IMR-90 (cell line): Measurements from ENCODE around the gene CNNM3. TPM values are rescaled to one million over a fixed set of nuclear protein-coding genes. Genes with fewer than 3 reads are reported as not detected.

Source experiments
- ATAC-seq: fragments of 200-7000 bp; cut with Tn5 transposase; 2 replicates; pipeline ENCODE4 v1.9.1; 2020; ENCODE audit warnings: low read depth, mild to moderate bottlenecking, moderate library complexity
- BruUV-seq: library from RNA; stranded (reverse); fragments of 400-500 nt; replicated peaks from 2 replicates; lab custom pipeline; 2021; lab: Mats Ljungman, UMichigan
- CTCF ChIA-PET: fragments of 300-600 bp; formaldehyde crosslinking; extraction: SDS; loops from one replicate; lab custom pipeline; 2021; ENCODE audit warnings: antibody characterized with exemption; lab: Yijun Ruan, JAX
- POLR2A ChIA-PET: fragments of 300-600 bp; sonication (Branson Sonifier 250); formaldehyde crosslinking; loops from one replicate; lab custom pipeline; 2022; ENCODE audit warnings: antibody characterized with exemption; ENCODE audit not compliant: unreplicated experiment; lab: Charles Lee
- DNase-seq: peaks from one replicate; pipeline ENCODE4 v3.0.0; 2013
- H2AFZ ChIP-seq: replicated peaks from 2 replicates; pipeline ENCODE3; 2013; ENCODE audit warnings: low read length, mild to moderate bottlenecking; ENCODE audit not compliant: poor library complexity
- H2AK5ac ChIP-seq: 2 replicates; pipeline ENCODE4 v1.6.1; 2013; ENCODE audit warnings: low read depth, low read length, inconsistent platforms
- H2AK9ac ChIP-seq: replicated peaks from 2 replicates; pipeline ENCODE3; 2013; ENCODE audit warnings: mild to moderate bottlenecking, low read depth, low read length, moderate library complexity; ENCODE audit not compliant: poor library complexity
- H2BK120ac ChIP-seq: 2 replicates; pipeline ENCODE4 v1.6.1; 2013; ENCODE audit warnings: low read depth, low read length, inconsistent platforms
- H2BK15ac ChIP-seq: 3 replicates; pipeline ENCODE4 v1.6.1; 2013; ENCODE audit warnings: low read depth, low read length, inconsistent platforms
- H2BK20ac ChIP-seq: 2 replicates; pipeline ENCODE4 v1.6.1; 2013; ENCODE audit warnings: low read depth, mild to moderate bottlenecking, inconsistent platforms, low read length, moderate library complexity
- H2BK5ac ChIP-seq: 2 replicates; pipeline ENCODE4 v1.6.1; 2013; ENCODE audit warnings: mild to moderate bottlenecking, low read depth, low read length, inconsistent platforms; ENCODE audit not compliant: poor library complexity, severe bottlenecking
- H3K14ac ChIP-seq: replicated peaks from 2 replicates; pipeline ENCODE4 v1.6.1; 2013; ENCODE audit warnings: low read depth, low read length, inconsistent platforms
- H3K18ac ChIP-seq: 2 replicates; pipeline ENCODE4 v1.6.1; 2013; ENCODE audit warnings: low read depth, low read length, control low read depth
- H3K23ac ChIP-seq: 2 replicates; pipeline ENCODE4 v1.6.1; 2013; ENCODE audit warnings: low read depth, low read length, inconsistent platforms
- H3K27ac ChIP-seq: 2 replicates; pipeline ENCODE4 v1.5.1; 2013; ENCODE audit warnings: mild to moderate bottlenecking, control low read depth, low read length; ENCODE audit not compliant: insufficient read depth
- H3K27me3 ChIP-seq: 2 replicates; pipeline ENCODE4 v1.6.1; 2013; ENCODE audit warnings: low read length; ENCODE audit not compliant: control insufficient read depth, insufficient read depth
- H3K36me3 ChIP-seq: 2 replicates; pipeline ENCODE4 v1.6.1; 2013; ENCODE audit warnings: low read length, mixed read lengths; ENCODE audit not compliant: control insufficient read depth, insufficient read depth
- H3K4ac ChIP-seq: 2 replicates; pipeline ENCODE4 v1.6.1; 2013; ENCODE audit warnings: low read depth, low read length, inconsistent platforms
- H3K4me1 ChIP-seq: 2 replicates; pipeline ENCODE4 v1.6.1; 2013; ENCODE audit warnings: low read length, mixed read lengths; ENCODE audit not compliant: control insufficient read depth, insufficient read depth
- H3K4me2 ChIP-seq: 2 replicates; pipeline ENCODE4 v1.6.1; 2013; ENCODE audit warnings: low read depth, mild to moderate bottlenecking, control low read depth, low read length, moderate library complexity
- H3K4me3 ChIP-seq: 2 replicates; pipeline ENCODE4 v1.5.1; 2013; ENCODE audit warnings: low read depth, mild to moderate bottlenecking, control low read depth, low read length, moderate library complexity; ENCODE audit not compliant: insufficient read depth
- H3K56ac ChIP-seq: 2 replicates; pipeline ENCODE4 v1.6.1; 2013; ENCODE audit warnings: low read length, inconsistent platforms; ENCODE audit not compliant: insufficient read depth; ENCODE audit errors: extremely low read depth
- H3K79me1 ChIP-seq, 2 experiments: 2 replicates each; pipeline ENCODE4 v1.6.1; 2013; ENCODE audit warnings: low read length in 2 of 2, inconsistent platforms in 1 of 2, low read depth in 1 of 2
- H3K9ac ChIP-seq: 2 replicates; pipeline ENCODE4 v1.6.1; 2013; ENCODE audit warnings: low read depth, low read length, control low read depth
- H3K9me1 ChIP-seq: 2 replicates; pipeline ENCODE4 v1.6.1; 2013; ENCODE audit warnings: low read length, inconsistent platforms; ENCODE audit not compliant: insufficient read depth
- H3K9me3 ChIP-seq: 2 replicates; pipeline ENCODE4 v1.6.1; 2013; ENCODE audit warnings: low read length; ENCODE audit not compliant: control insufficient read depth, insufficient read depth
- H4K20me1 ChIP-seq: 2 replicates; pipeline ENCODE4 v1.6.1; 2013; ENCODE audit warnings: low read length, inconsistent platforms; ENCODE audit not compliant: insufficient read depth
- H4K5ac ChIP-seq: 2 replicates; pipeline ENCODE4 v1.6.1; 2013; ENCODE audit warnings: mild to moderate bottlenecking, low read depth, low read length, control low read depth
- H4K8ac ChIP-seq, 2 experiments: 2 replicates each; pipeline ENCODE4 v1.6.1; 2013; ENCODE audit warnings: low read depth in 2 of 2, low read length in 2 of 2, control low read depth in 1 of 2, inconsistent platforms in 1 of 2
- H4K91ac ChIP-seq: 2 replicates; pipeline ENCODE4 v1.6.1; 2013; ENCODE audit warnings: low read depth, low read length, inconsistent platforms; ENCODE audit not compliant: insufficient read depth
- BHLHE40 ChIP-seq: fragments of 150-350 bp; IDR thresholded peaks from 2 replicates; pipeline ENCODE4 v1.6.1; 2016; ENCODE audit warnings: mild to moderate bottlenecking, low read depth, low read length
- CEBPB ChIP-seq: IDR thresholded peaks from 2 replicates; pipeline ENCODE4 v1.6.1; 2012; ENCODE audit warnings: low read depth, low read length, improper control_type of control experiment
- FOS ChIP-seq: fragments of 150-350 bp; IDR thresholded peaks from 2 replicates; pipeline ENCODE4 v1.6.1; 2016; ENCODE audit warnings: low read depth, low read length
- MAZ ChIP-seq: IDR thresholded peaks from 2 replicates; pipeline ENCODE4 v1.6.1; 2012; ENCODE audit warnings: low read depth, mild to moderate bottlenecking, low read length, improper control_type of control experiment, moderate library complexity, borderline replicate concordance
- MXI1 ChIP-seq: IDR thresholded peaks from 2 replicates; pipeline ENCODE4 v1.6.1; 2012; ENCODE audit warnings: low read depth, mild to moderate bottlenecking, low read length, moderate library complexity, borderline replicate concordance
- NFE2L2 ChIP-seq: fragments of 150-350 bp; IDR thresholded peaks from 2 replicates; pipeline ENCODE4 v1.6.1; 2016; ENCODE audit warnings: low read depth, mild to moderate bottlenecking, low read length
- POLR2A ChIP-seq: IDR thresholded peaks from 2 replicates; pipeline ENCODE4 v1.6.1; 2012; ENCODE audit warnings: mild to moderate bottlenecking, low read depth, low read length
- RCOR1 ChIP-seq: IDR thresholded peaks from 2 replicates; pipeline ENCODE4 v1.6.1; 2012; ENCODE audit warnings: mild to moderate bottlenecking, low read length, improper control_type of control experiment; ENCODE audit not compliant: insufficient replicate concordance
- RFX5 ChIP-seq: IDR thresholded peaks from 2 replicates; pipeline ENCODE4 v1.8.0; 2012; ENCODE audit warnings: low read depth, mild to moderate bottlenecking, low read length, moderate library complexity
- SMC3 ChIP-seq: fragments of 150-350 bp; IDR thresholded peaks from 2 replicates; pipeline ENCODE4 v1.6.1; 2016; ENCODE audit warnings: low read depth, mild to moderate bottlenecking, antibody characterized with exemption, low read length, moderate library complexity
- WGBS, 2 experiments: methylation state at CpG; one replicate each; pipeline versions ENCODE4 v1.1.5 to v1.1.7; 2013; ENCODE audit warnings: missing lambda C conversion rate in 2 of 2; ENCODE audit not compliant: insufficient read length in 1 of 2; ENCODE audit errors: extremely low coverage in 2 of 2; 5-methylcytosine and 5-hydroxymethylcytosine counted together
- dilution Hi-C: fragments of 300-500 bp; cut with HindIII; formaldehyde crosslinking; loops from one replicate; pipeline ENCODE4 v1.14.3; 2018; ENCODE audit warnings: low sequenced_read_pairs; ENCODE audit not compliant: unreplicated experiment
- in situ Hi-C: fragments of 300-500 bp; cut with MboI; formaldehyde crosslinking; loops from 3 replicates; pipeline ENCODE4 v1.14.3; 2019; ENCODE audit warnings: low sequenced_read_pairs, inconsistent platforms, mixed read lengths
- intact Hi-C: fragments of 100-400 bp; cut with micrococcal nuclease; formaldehyde crosslinking; loops from 2 replicates; pipeline ENCODE4 v1.10.0; 2022
- polyA plus RNA-seq, 3 experiments: library from polyadenylated mRNA; depleted of rRNA; stranded (reverse); fragments of >200 nt; gene quantifications; 2 replicates each; pipeline ENCODE4 v1.2.3, GENCODE V29; 2012; ENCODE audit warnings: low replicate concordance in 1 of 3
- total RNA-seq: library from RNA; depleted of rRNA; stranded (reverse); fragments of >200 nt; gene quantifications from 2 replicates; pipeline ENCODE4 v1.2.3, GENCODE V29; 2012
- TF ChIP-seq, protein P1 (sequence below): conservative IDR thresholded peaks from 2 replicates; pipeline ENCODE4 v1.5.1; 2012; ENCODE audit warnings: mild to moderate bottlenecking, low read depth, low read length, improper control_type of control experiment
- TF ChIP-seq, protein P2 (sequence below): fragments of 150-350 bp; IDR thresholded peaks from 2 replicates; pipeline ENCODE4 v1.6.1; 2017; ENCODE audit warnings: mild to moderate bottlenecking, antibody characterized with exemption, low read length, low read depth
- TF ChIP-seq, protein P3 (sequence below): fragments of 150-350 bp; IDR thresholded peaks from 2 replicates; pipeline ENCODE4 v1.6.1; 2016; ENCODE audit warnings: low read depth, mild to moderate bottlenecking, low read length, moderate library complexity, borderline replicate concordance

Gene CNNM3
- total and polyA plus RNA-seq, 2 of the 4 experiments (the other 2 are of a cell fraction): 2.3 to 6.1 TPM

DNA sequence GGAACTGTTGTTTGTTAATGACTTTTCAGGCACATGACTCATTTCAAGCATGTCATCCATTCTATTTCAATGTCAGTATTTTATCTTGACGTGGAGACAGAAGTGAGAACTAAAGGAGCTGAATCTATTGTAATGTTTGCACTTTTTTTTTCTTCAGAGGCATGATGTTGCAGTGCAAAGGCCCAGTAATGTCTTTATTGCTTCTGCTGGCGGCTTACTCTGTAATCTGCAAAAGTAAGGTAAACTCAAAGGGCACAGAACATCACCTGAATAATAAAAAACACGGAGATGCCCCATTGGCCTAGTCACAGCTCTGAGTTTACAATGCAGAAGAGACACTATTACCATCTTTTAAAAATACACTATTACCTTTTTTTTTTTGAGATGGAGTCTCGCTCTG is 2.4 kb upstream of the CNNM3 start:
- intact Hi-C loops: no loop called here

More for the DNA sequence above, 2.4 kb upstream of the CNNM3 start:
- TF ChIP-seq MAZ: no peak
- TF ChIP-seq, protein P1, sequence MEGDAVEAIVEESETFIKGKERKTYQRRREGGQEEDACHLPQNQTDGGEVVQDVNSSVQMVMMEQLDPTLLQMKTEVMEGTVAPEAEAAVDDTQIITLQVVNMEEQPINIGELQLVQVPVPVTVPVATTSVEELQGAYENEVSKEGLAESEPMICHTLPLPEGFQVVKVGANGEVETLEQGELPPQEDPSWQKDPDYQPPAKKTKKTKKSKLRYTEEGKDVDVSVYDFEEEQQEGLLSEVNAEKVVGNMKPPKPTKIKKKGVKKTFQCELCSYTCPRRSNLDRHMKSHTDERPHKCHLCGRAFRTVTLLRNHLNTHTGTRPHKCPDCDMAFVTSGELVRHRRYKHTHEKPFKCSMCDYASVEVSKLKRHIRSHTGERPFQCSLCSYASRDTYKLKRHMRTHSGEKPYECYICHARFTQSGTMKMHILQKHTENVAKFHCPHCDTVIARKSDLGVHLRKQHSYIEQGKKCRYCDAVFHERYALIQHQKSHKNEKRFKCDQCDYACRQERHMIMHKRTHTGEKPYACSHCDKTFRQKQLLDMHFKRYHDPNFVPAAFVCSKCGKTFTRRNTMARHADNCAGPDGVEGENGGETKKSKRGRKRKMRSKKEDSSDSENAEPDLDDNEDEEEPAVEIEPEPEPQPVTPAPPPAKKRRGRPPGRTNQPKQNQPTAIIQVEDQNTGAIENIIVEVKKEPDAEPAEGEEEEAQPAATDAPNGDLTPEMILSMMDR: no peak
- TF ChIP-seq FOS: no peak
- TF ChIP-seq, protein P2, sequence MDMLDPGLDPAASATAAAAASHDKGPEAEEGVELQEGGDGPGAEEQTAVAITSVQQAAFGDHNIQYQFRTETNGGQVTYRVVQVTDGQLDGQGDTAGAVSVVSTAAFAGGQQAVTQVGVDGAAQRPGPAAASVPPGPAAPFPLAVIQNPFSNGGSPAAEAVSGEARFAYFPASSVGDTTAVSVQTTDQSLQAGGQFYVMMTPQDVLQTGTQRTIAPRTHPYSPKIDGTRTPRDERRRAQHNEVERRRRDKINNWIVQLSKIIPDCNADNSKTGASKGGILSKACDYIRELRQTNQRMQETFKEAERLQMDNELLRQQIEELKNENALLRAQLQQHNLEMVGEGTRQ: no peak
- no peak for TF ChIP-seq NFE2L2
- no peak for TF ChIP-seq MXI1
- TF ChIP-seq RFX5: no peak
- no peak for TF ChIP-seq POLR2A
- TF ChIP-seq SMC3: no peak
- TF ChIP-seq CEBPB: no peak
- TF ChIP-seq, protein P3, sequence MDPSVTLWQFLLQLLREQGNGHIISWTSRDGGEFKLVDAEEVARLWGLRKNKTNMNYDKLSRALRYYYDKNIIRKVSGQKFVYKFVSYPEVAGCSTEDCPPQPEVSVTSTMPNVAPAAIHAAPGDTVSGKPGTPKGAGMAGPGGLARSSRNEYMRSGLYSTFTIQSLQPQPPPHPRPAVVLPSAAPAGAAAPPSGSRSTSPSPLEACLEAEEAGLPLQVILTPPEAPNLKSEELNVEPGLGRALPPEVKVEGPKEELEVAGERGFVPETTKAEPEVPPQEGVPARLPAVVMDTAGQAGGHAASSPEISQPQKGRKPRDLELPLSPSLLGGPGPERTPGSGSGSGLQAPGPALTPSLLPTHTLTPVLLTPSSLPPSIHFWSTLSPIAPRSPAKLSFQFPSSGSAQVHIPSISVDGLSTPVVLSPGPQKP: no peak
- no peak for TF ChIP-seq BHLHE40
- TF ChIP-seq RCOR1: no peak
- H3K4me1 ChIP-seq: peaks cover 12% of the 10 kb centered on the region
- dilution Hi-C loops: no loop called here
- no peak overlapping the region for H3K27ac ChIP-seq
- H3K27me3 ChIP-seq: no peaks in the 10 kb centered on the region
- no peak overlapping the region for H3K56ac ChIP-seq
- H3K9me1 ChIP-seq: peaks cover 13% of the 10 kb centered on the region
- BruUV-seq: no TSS peak
- DNase-seq: no peak
- H4K8ac ChIP-seq: no peak overlapping the region
- no peak overlapping the region for H2BK5ac ChIP-seq
- H4K91ac ChIP-seq: no peak overlapping the region
- CTCF ChIA-PET: no interaction called here
- WGBS, 2 experiments: 92% methylated on average over 2 of the region's 4 CpGs; no CpG with 5 or more reads in 1 of the 2 experiments
- H3K23ac ChIP-seq: no peak overlapping the region
- no peak overlapping the region for H2BK15ac ChIP-seq
- H4K5ac ChIP-seq: no peak overlapping the region
- peaks cover 2% of the 10 kb centered on the region; the same call in 1 of the 2 replicates for H3K36me3 ChIP-seq
- no peak overlapping the region for H3K14ac ChIP-seq
- H4K20me1 ChIP-seq: peaks cover 16% of the 10 kb centered on the region
- H3K9ac ChIP-seq: no peak overlapping the region
- POLR2A ChIA-PET: interaction anchor here (0.7 kb wide), 1 partner anchor 149 kb away, joined by 3 read pairs; no protein-coding TSS in a partner anchor
- no peak overlapping the region for H3K18ac ChIP-seq
- H3K4ac ChIP-seq: no peak overlapping the region
- no peak overlapping the region for H2AK5ac ChIP-seq
- no peak overlapping the region for H3K4me2 ChIP-seq
- H2AFZ ChIP-seq: no peak overlapping the region
- H3K4me3 ChIP-seq: no peak overlapping the region
- H3K79me1 ChIP-seq: peaks cover 12 to 15% of the 10 kb centered on the region in 2 experiments
- in situ Hi-C loops: no loop called here
- no peak overlapping the region for H2BK20ac ChIP-seq
- H2BK120ac ChIP-seq: no peak overlapping the region
- no peak overlapping the region for H2AK9ac ChIP-seq
- H3K9me3 ChIP-seq: no peaks in the 10 kb centered on the region
- ATAC-seq: no peak
